DOHH2 (cell line): Measurements from ENCODE around the gene MYT1.
"Not testable (repeated sequence)": the region's sequence is repeated elsewhere in the genome, so short reads cannot be mapped to it uniquely, and the experiment has no call there.

Experiments used
- CTCF ChIP-seq: fragments of 200-600 bp; sonication (generic); IDR thresholded peaks from one replicate; pipeline ENCODE4 v1.5.1; 2014; ENCODE audit warnings: antibody characterized with exemption, mild to moderate bottlenecking, low read depth, low read length; ENCODE audit not compliant: poor library complexity, severe bottlenecking
- EZH2phosphoT487 ChIP-seq: fragments of 200-600 bp; sonication (generic); IDR thresholded peaks from 2 replicates; pipeline ENCODE4 v1.6.1; 2017; ENCODE audit warnings: borderline replicate concordance, mild to moderate bottlenecking, antibody characterized with exemption, low read length, moderate library complexity, mixed read lengths

GRCh38 chr20:64287264-64287590, 123.0 kb downstream of the MYT1 start:
- TF ChIP-seq CTCF, EZH2phosphoT487: not testable (repeated sequence)
